Measurements from ENCODE around the gene KLF7. TPM values are rescaled to one million over a fixed set of nuclear protein-coding genes. Genes with fewer than 3 reads are reported as not detected.

Gene KLF7
- total RNA-seq, 1 experiment from 2014 or later = 15.4 TPM

GRCh38 chr2:207201416-207201815 lies 35.7 kb upstream of the KLF7 start:
- H3K36me3 ChIP-seq (ENCODE audit: control insufficient read depth in 1 of 2, insufficient read depth in 2 of 2, low read length in 2 of 2) = no peaks in the 10 kb centered on the region
- H3K9ac ChIP-seq (ENCODE audit: low read length) = no peak overlapping the region
- no TSS peak for BruUV-seq (replicated peaks)
- H3K9me3 ChIP-seq (ENCODE audit: control insufficient read depth in 1 of 2, insufficient read depth in 1 of 2, low read depth in 1 of 2, low read length in 2 of 2) = no peaks in the 10 kb centered on the region
- H2AFZ ChIP-seq (ENCODE audit: low read depth, low read length, poor library complexity, severe bottlenecking) = no peak overlapping the region
- no peak overlapping the region for H3K27ac ChIP-seq (ENCODE audit: low read depth, low read length)
- intact Hi-C loops (cut with micrococcal nuclease) = no loop called here
- H3K4me2 ChIP-seq (ENCODE audit: low read length) = no peak overlapping the region
- no peaks in the 10 kb centered on the region for H3K79me2 ChIP-seq (ENCODE audit: insufficient read depth, low read length)
- no peak for DNase-seq (ENCODE audit: low read depth, low spot score)
- no peaks in the 10 kb centered on the region for H4K20me1 ChIP-seq (ENCODE audit: insufficient read depth)
- TF ChIP-seq POLR2A (IDR thresholded peaks at IDR 0.05; ENCODE audit: borderline replicate concordance, extremely low read depth, insufficient read depth, insufficient read length) = no peak
- TF ChIP-seq CTCF (IDR thresholded peaks at IDR 0.05 in 2 of 3, conservative IDR thresholded peaks at IDR 0.05 in 1 of 3; ENCODE audit: borderline replicate concordance in 1 of 3, insufficient read depth in 1 of 3, low read depth in 2 of 3, low read length in 2 of 3) = no peak
- 0 out of 2 replicates have a peak, but pooled peaks cover 4% of the 10 kb centered on the region for H3K9me2 ChIP-seq (ENCODE audit: insufficient read depth)
- ATAC-seq = no peak
- 0 out of 2 replicates have a peak, but pooled peaks cover 5% of the 10 kb centered on the region for H3K27me3 ChIP-seq (ENCODE audit: insufficient read depth, low read length)
- H3K4me1 ChIP-seq (ENCODE audit: control insufficient read depth in 1 of 2, insufficient read depth in 2 of 2, low read length in 2 of 2) = no peaks in the 10 kb centered on the region
- H3K4me3 ChIP-seq (replicated peaks in 1 of 2; ENCODE audit: low read depth in 1 of 2, low read length in 2 of 2) = no peak overlapping the region
- RAD21 ChIA-PET (ENCODE audit: low non-redundant PET in 1 of 2, low total read pairs in 2 of 2, uncharacterized antibody in 2 of 2, unreplicated experiment in 2 of 2) = no interaction called here
- POLR2A ChIA-PET = no interaction called here
- CTCF ChIA-PET = no interaction called here

- H4K20me1 ChIP-seq (ENCODE audit: insufficient read depth) = no peaks in the 10 kb centered on the region
- no peak overlapping the region for H2AFZ ChIP-seq (ENCODE audit: low read depth, low read length, poor library complexity, severe bottlenecking)
- 0 out of 2 replicates have a peak, but pooled peaks cover 5% of the 10 kb centered on the region for H3K27me3 ChIP-seq (ENCODE audit: insufficient read depth, low read length)
- intact Hi-C loops (cut with micrococcal nuclease) = no loop called here
- no peak overlapping the region for H3K9ac ChIP-seq (ENCODE audit: low read length)
- no peak for DNase-seq (ENCODE audit: low read depth, low spot score)
- ATAC-seq = no peak
- ChIA-PET CTCF (no interaction called here), RAD21 (ENCODE audit: low non-redundant PET in 1 of 2, low total read pairs in 2 of 2, uncharacterized antibody in 2 of 2, unreplicated experiment in 2 of 2) (no interaction called here), POLR2A (no interaction called here)
- no TSS peak for BruUV-seq (replicated peaks)
- H3K36me3 ChIP-seq (ENCODE audit: control insufficient read depth in 1 of 2, insufficient read depth in 2 of 2, low read length in 2 of 2) = no peaks in the 10 kb centered on the region
- H3K9me3 ChIP-seq (ENCODE audit: control insufficient read depth in 1 of 2, insufficient read depth in 1 of 2, low read depth in 1 of 2, low read length in 2 of 2) = no peaks in the 10 kb centered on the region
- H3K79me2 ChIP-seq (ENCODE audit: insufficient read depth, low read length) = no peaks in the 10 kb centered on the region
- H3K4me3 ChIP-seq (replicated peaks in 1 of 2; ENCODE audit: low read depth in 1 of 2, low read length in 2 of 2) = no peak overlapping the region
- no peak overlapping the region for H3K27ac ChIP-seq (ENCODE audit: low read depth, low read length)
- H3K4me2 ChIP-seq (ENCODE audit: low read length) = no peak overlapping the region
- no peaks in the 10 kb centered on the region for H3K4me1 ChIP-seq (ENCODE audit: control insufficient read depth in 1 of 2, insufficient read depth in 2 of 2, low read length in 2 of 2)
- 0 out of 2 replicates have a peak, but pooled peaks cover 4% of the 10 kb centered on the region for H3K9me2 ChIP-seq (ENCODE audit: insufficient read depth)
- TF ChIP-seq POLR2A (IDR thresholded peaks at IDR 0.05; ENCODE audit: borderline replicate concordance, extremely low read depth, insufficient read depth, insufficient read length) = no peak
- no peak for TF ChIP-seq ELF1 (IDR thresholded peaks at IDR 0.05; ENCODE audit: borderline replicate concordance, low read depth)
- TF ChIP-seq CTCF (IDR thresholded peaks at IDR 0.05 in 2 of 3, conservative IDR thresholded peaks at IDR 0.05 in 1 of 3; ENCODE audit: borderline replicate concordance in 1 of 3, insufficient read depth in 1 of 3, low read depth in 2 of 3, low read length in 2 of 3) = no peak
- no peak for TF ChIP-seq REST (IDR thresholded peaks at IDR 0.05; ENCODE audit: low read depth)
- no peak for TF ChIP-seq JUND (IDR thresholded peaks at IDR 0.05)
- TF ChIP-seq YY1 (IDR thresholded peaks at IDR 0.05; ENCODE audit: extremely low read depth, insufficient replicate concordance, low read depth, low read length) = no peak
- no peak for TF ChIP-seq EZH2 (IDR thresholded peaks at IDR 0.05)
- TF ChIP-seq EGR1 (IDR thresholded peaks at IDR 0.05; ENCODE audit: low read depth) = no peak
Measured at GRCh38 chr2:207200136-207200535, 34.4 kb upstream of the KLF7 start.
